B cell (primary cell): Measurements from ENCODE around the gene KCNJ1. TPM values are rescaled to one million over a fixed set of nuclear protein-coding genes. Genes with fewer than 3 reads are reported as not detected.

Source experiments
- ATAC-seq: fragments of 200-7000 bp; cut with Tn5 transposase; one replicate; pipeline ENCODE4 v1.10.0; 2021; ENCODE audit warnings: low read depth, mild to moderate bottlenecking, moderate number of reproducible peaks, moderate library complexity
- CTCF ChIA-PET: fragments of 350-600 bp; sonication (Branson Sonifier 250); formaldehyde crosslinking; loops from one replicate; lab custom pipeline; 2021; ENCODE audit warnings: antibody characterized with exemption, inconsistent platforms; lab: Charles Lee
- POLR2A ChIA-PET: fragments of 350-600 bp; sonication (Branson Sonifier 250); formaldehyde crosslinking; loops from one replicate; lab custom pipeline; 2021; ENCODE audit warnings: antibody characterized with exemption; lab: Charles Lee
- DNase-seq: peaks from one replicate; pipeline ENCODE4 v3.0.0; 2013
- H2AFZ ChIP-seq: 2 replicates; pipeline ENCODE4 v1.6.1; 2012; ENCODE audit warnings: mild to moderate bottlenecking, low read depth, low read length; ENCODE audit not compliant: insufficient read depth, poor library complexity, severe bottlenecking
- H3K27ac ChIP-seq, 2 donors: 1 replicate in 1 of 2; 2 replicates in 1 of 2; pipeline ENCODE4 v1.5.1; 2012 to 2013; ENCODE audit warnings: low read length in 2 of 2, mild to moderate bottlenecking in 2 of 2, moderate library complexity in 1 of 2
- H3K27me3 ChIP-seq, 4 experiments: fragments of 200-600 bp in 1 of 4; sonication (generic) in 1 of 4; replicated peaks in 1 of 4; 1 replicate in 2 of 4; 2 replicates in 2 of 4; pipeline versions ENCODE4 v1.6.1 to v1.7.0; 2013 to 2016; ENCODE audit warnings: low read length in 3 of 4, mild to moderate bottlenecking in 2 of 4, mixed read lengths in 1 of 4, moderate library complexity in 1 of 4; ENCODE audit not compliant: insufficient read depth in 4 of 4, control insufficient read depth in 3 of 4; ENCODE audit errors: control extremely low read depth in 1 of 4
- H3K36me3 ChIP-seq, 2 experiments: replicated peaks in 1 of 2; 1 replicate in 1 of 2; 2 replicates in 1 of 2; pipeline versions ENCODE4 v1.6.1 to v1.7.1; 2013; ENCODE audit warnings: low read length in 1 of 2; ENCODE audit not compliant: insufficient read depth in 2 of 2, control insufficient read depth in 1 of 2; ENCODE audit errors: control extremely low read depth in 1 of 2, extremely low read depth in 1 of 2
- H3K4me1 ChIP-seq, 2 donors: fragments of 200-600 bp in 1 of 2; sonication (generic) in 1 of 2; 1 replicate in 1 of 2; 2 replicates in 1 of 2; pipeline versions ENCODE4 v1.5.1 to v1.6.1; 2013 to 2017; ENCODE audit warnings: low read length in 2 of 2; ENCODE audit not compliant: control insufficient read depth in 2 of 2, insufficient read depth in 2 of 2
- H3K4me2 ChIP-seq: replicated peaks from 2 replicates; pipeline ENCODE3; 2012; ENCODE audit warnings: mild to moderate bottlenecking, low read depth, low read length; ENCODE audit not compliant: poor library complexity, severe bottlenecking
- H3K4me3 ChIP-seq, 5 experiments: fragments of 200-600 bp in 1 of 5; sonication (generic) in 1 of 5; 1 replicate in 3 of 5; 2 replicates in 2 of 5; pipeline versions ENCODE4 v1.5.1 to v1.7.0; 2011 to 2016; ENCODE audit warnings: low read length in 4 of 5, mild to moderate bottlenecking in 4 of 5, low read depth in 2 of 5, control low read depth in 1 of 5, moderate library complexity in 1 of 5; ENCODE audit not compliant: insufficient read depth in 1 of 5; ENCODE audit errors: control extremely low read depth in 1 of 5, extremely low read depth in 1 of 5
- H3K79me2 ChIP-seq: fragments of 200-600 bp; sonication (generic); one replicate; pipeline ENCODE4 v1.6.0; 2016; ENCODE audit warnings: low read length; ENCODE audit not compliant: control insufficient read depth, insufficient read depth
- H3K9ac ChIP-seq: fragments of 200-600 bp; sonication (generic); 2 replicates; pipeline ENCODE4 v1.6.1; 2017; ENCODE audit warnings: mild to moderate bottlenecking, low read length, moderate library complexity
- H3K9me3 ChIP-seq, 3 donors: one replicate each; pipeline versions ENCODE4 v1.6.1 to v1.7.1; 2013; ENCODE audit warnings: low read length in 2 of 3; ENCODE audit not compliant: control insufficient read depth in 2 of 3, insufficient read depth in 1 of 3; ENCODE audit errors: control extremely low read depth in 1 of 3
- H4K20me1 ChIP-seq: 2 replicates; pipeline ENCODE4 v1.6.0; 2012; ENCODE audit warnings: mild to moderate bottlenecking, low read length; ENCODE audit not compliant: insufficient read depth, control insufficient read depth, poor library complexity, severe bottlenecking
- H3K27ac Mint-ChIP-seq: one replicate; pipeline ENCODE4 v1.8.0; 2021; ENCODE audit warnings: mixed read lengths
- H3K27me3 Mint-ChIP-seq: one replicate; pipeline ENCODE4 v1.8.0; 2021; ENCODE audit warnings: mixed read lengths
- H3K4me1 Mint-ChIP-seq: one replicate; pipeline ENCODE4 v1.8.0; 2021; ENCODE audit warnings: mixed read lengths
- H3K4me3 Mint-ChIP-seq: one replicate; pipeline ENCODE4 v1.8.0; 2021; ENCODE audit warnings: mixed read lengths
- H3K9me3 Mint-ChIP-seq: one replicate; pipeline ENCODE4 v1.8.0; 2022; ENCODE audit warnings: mixed read lengths; ENCODE audit not compliant: insufficient read depth
- EZH2 ChIP-seq: IDR thresholded peaks from 2 replicates; pipeline ENCODE4 v1.6.1; 2012; ENCODE audit warnings: borderline replicate concordance, low read depth, mild to moderate bottlenecking, moderate library complexity, low read length; ENCODE audit not compliant: insufficient read depth, poor library complexity, severe bottlenecking
- WGBS: methylation state at CpG from one replicate; pipeline ENCODE4 v1.1.5; 2013; ENCODE audit warnings: missing lambda C conversion rate; ENCODE audit not compliant: insufficient coverage; 5-methylcytosine and 5-hydroxymethylcytosine counted together
- intact Hi-C: fragments of 100-400 bp; cut with micrococcal nuclease; formaldehyde crosslinking; loops from one replicate; pipeline ENCODE4 v1.10.0; 2022
- polyA plus RNA-seq: library from polyadenylated mRNA; depleted of rRNA; stranded (reverse); fragments of >200 nt; gene quantifications from 2 replicates; pipeline ENCODE4 v1.2.3, GENCODE V29; 2012
- total RNA-seq, 2 donors: library from RNA; stranded (reverse); fragments of 120-200 nt in 1 of 2; gene quantifications; 1 replicate in 1 of 2; 2 replicates in 1 of 2; pipeline versions ENCODE4 v1.2.3 to v1.2.4, GENCODE V29; 2013 to 2022
- TF ChIP-seq, protein P1 (sequence below): fragments of 200-600 bp; IDR thresholded peaks from one replicate; pipeline ENCODE4 v1.8.0; 2022; ENCODE audit warnings: antibody characterized with exemption, mild to moderate bottlenecking

Gene KCNJ1
- total and polyA plus RNA-seq, 2 donors (not counting 1 experiment from before 2014, with no cell fraction given): not detected

DNA sequence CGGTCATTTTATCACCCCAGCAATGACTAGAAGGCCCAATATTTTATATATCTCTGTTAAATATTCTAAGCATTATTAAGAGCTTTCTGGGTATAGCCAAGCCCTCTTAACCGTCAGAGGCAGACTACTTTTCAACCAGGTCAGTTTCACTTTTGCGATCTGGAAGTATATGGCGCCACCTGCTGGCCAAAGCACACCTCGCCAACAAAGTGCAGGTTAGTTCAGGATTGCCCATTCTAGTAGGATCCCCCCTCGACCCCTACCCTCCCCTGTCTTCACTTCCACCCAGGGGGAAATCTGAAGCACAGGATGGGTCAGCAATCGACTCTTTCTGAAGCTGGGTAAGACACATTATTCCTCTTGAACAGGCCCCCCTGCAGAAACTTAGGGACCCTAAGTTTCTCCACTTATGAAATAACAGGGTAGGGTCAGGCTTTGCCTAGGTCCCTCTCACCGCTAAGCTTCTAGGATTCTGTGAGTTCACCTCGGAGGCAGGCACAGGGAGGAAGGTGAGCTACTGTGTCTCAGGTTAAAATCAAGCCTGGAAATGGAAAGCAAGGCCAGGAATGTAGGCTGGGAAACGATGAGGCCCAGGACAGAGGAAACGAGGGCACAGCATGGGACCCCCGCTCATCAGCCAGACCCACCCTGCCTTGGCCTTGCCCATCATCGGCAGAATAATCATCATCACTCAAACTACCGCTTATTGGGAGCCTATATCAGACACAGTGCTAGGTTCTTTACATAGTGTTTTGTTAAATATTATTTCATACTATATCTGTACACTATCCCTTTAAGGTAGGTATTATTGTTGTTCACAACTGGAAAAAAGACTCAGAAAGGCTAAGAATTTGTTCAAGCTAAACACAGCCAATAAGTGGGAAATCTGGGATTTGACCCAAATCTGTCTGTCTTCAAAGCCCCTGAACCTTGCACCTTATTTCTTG lies 35.6 kb downstream of the KCNJ1 start:
- DNase-seq (peak; percentile 88), ATAC-seq (peak; percentile 89)
- H3K36me3 ChIP-seq: no peaks in the 10 kb centered on the region
- H3K4me2 ChIP-seq: peak overlapping the region; percentile 70
- Mint-ChIP-seq H3K27ac (peak overlapping the region; percentile 90), H3K4me1 (peaks cover 73% of the 10 kb centered on the region), H3K27me3 (no peaks in the 10 kb centered on the region), H3K9me3 (no peaks in the 10 kb centered on the region), H3K4me3 (peak overlapping the region; percentile 74)
- peaks cover 3% of the 10 kb centered on the region for H3K79me2 ChIP-seq
- peak overlapping the region; percentile 31 for H3K9ac ChIP-seq
- peak overlapping the region; percentile 23 for H2AFZ ChIP-seq
- TF ChIP-seq, protein P1, sequence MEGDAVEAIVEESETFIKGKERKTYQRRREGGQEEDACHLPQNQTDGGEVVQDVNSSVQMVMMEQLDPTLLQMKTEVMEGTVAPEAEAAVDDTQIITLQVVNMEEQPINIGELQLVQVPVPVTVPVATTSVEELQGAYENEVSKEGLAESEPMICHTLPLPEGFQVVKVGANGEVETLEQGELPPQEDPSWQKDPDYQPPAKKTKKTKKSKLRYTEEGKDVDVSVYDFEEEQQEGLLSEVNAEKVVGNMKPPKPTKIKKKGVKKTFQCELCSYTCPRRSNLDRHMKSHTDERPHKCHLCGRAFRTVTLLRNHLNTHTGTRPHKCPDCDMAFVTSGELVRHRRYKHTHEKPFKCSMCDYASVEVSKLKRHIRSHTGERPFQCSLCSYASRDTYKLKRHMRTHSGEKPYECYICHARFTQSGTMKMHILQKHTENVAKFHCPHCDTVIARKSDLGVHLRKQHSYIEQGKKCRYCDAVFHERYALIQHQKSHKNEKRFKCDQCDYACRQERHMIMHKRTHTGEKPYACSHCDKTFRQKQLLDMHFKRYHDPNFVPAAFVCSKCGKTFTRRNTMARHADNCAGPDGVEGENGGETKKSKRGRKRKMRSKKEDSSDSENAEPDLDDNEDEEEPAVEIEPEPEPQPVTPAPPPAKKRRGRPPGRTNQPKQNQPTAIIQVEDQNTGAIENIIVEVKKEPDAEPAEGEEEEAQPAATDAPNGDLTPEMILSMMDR: peak; percentile 93
- no peak for TF ChIP-seq EZH2
- peak overlapping the region; percentile 22 to 55 (median 36) for H3K4me3 ChIP-seq
- intact Hi-C loops: loop anchor here (1.0 to 10.0 kb wide), 11 partner anchors 10 to 797 kb away; no protein-coding TSS in a partner anchor
- no peaks in the 10 kb centered on the region for H4K20me1 ChIP-seq
- ChIA-PET CTCF (interaction anchor here (0.6 to 20.7 kb wide), 41 partner anchors 10 to 673 kb away, joined by 3 to 417 read pairs (median 5); partner anchors contain the start of gene KCNJ1), POLR2A (interaction anchor here (0.6 to 0.9 kb wide), 4 partner anchors 14 to 659 kb away, joined by 3 to 4 read pairs (median 3); no protein-coding TSS in a partner anchor)
- peak overlapping the region; percentile 60 to 78 for H3K27ac ChIP-seq
- H3K9me3 ChIP-seq: peaks cover 0 to 9% (median 0%) of the 10 kb centered on the region in 3 donors
- H3K4me1 ChIP-seq: peaks cover 66 to 68% of the 10 kb centered on the region in 2 donors
- 23% methylated on average over 8 of the region's 14 CpGs for WGBS
- H3K27me3 ChIP-seq: no peaks in the 10 kb centered on the region
